Right lobe of liver (tissue), 6 donors: Measurements from ENCODE around the gene SYNGR4. TPM values are rescaled to one million over a fixed set of nuclear protein-coding genes. Genes with fewer than 3 reads are reported as not detected.
"Not testable (repeated sequence)": the region's sequence is repeated elsewhere in the genome, so short reads cannot be mapped to it uniquely, and the experiment has no call there.

Experiments
- ATAC-seq, 4 donors: fragments of 200-7000 bp; cut with Tn5 transposase; one replicate each; pipeline ENCODE4 v1.9.1; 2020; ENCODE audit warnings: mild to moderate bottlenecking in 4 of 4, moderate library complexity in 4 of 4
- DNase-seq, 3 donors: peaks; one replicate each; pipeline ENCODE4 v3.0.0-alpha.2; 2020
- H3K27ac ChIP-seq, 3 donors: fragments of 200-600 bp; one replicate each; pipeline ENCODE4 v1.8.0; 2022
- H3K27me3 ChIP-seq, 2 donors: fragments of 200-600 bp; one replicate each; pipeline ENCODE4 v1.8.0; 2022
- H3K36me3 ChIP-seq, 4 donors: fragments of 200-600 bp; sonication (generic) in 1 of 4; one replicate each; pipeline versions ENCODE4 v1.5.1 to v1.8.0; 2017 to 2022; ENCODE audit warnings: control low read depth in 1 of 4
- H3K4me1 ChIP-seq, 4 donors: fragments of 200-600 bp; sonication (generic) in 1 of 4; one replicate each; pipeline versions ENCODE4 v1.5.1 to v1.8.0; 2017 to 2022; ENCODE audit warnings: control low read depth in 1 of 4
- H3K4me3 ChIP-seq, 3 donors: fragments of 200-600 bp; one replicate each; pipeline ENCODE4 v1.8.0; 2022
- H3K9me3 ChIP-seq, 4 donors: fragments of 200-600 bp; sonication (generic) in 1 of 4; one replicate each; pipeline versions ENCODE4 v1.5.1 to v1.8.0; 2017 to 2022; ENCODE audit warnings: control low read depth in 1 of 4
- POLR2A ChIP-seq: fragments of 450-650 bp; IDR thresholded peaks from one replicate; pipeline ENCODE4 v1.6.1; 2017; ENCODE audit warnings: antibody characterized with exemption, mild to moderate bottlenecking
- WGBS: methylation state at CpG from one replicate; pipeline ENCODE4 v1.1.6; 2018; ENCODE audit warnings: low coverage, low lambda C conversion rate; ENCODE audit not compliant: insufficient coverage; ENCODE audit errors: missing lambda C conversion rate; 5-methylcytosine and 5-hydroxymethylcytosine counted together
- intact Hi-C, 2 donors: fragments of 100-400 bp; cut with DNase I; formaldehyde crosslinking; loops; one replicate each; pipeline versions ENCODE4 v1.11.2 to v1.14.1; 2022
- long read RNA-seq: library from polyadenylated mRNA; unstranded; transcript quantifications from one replicate; pipeline ENCODE4 v2.0.0, GENCODE V29; 2019
- total RNA-seq, 6 experiments: library from RNA; depleted of rRNA in 2 of 6; stranded (reverse); fragments of >200 nt in 2 of 6; fragmentation: NEBNext Ultra II Directional in 3 of 6; extraction: Animal tissue kit (Norgen Biotek cat#: 25700) in 3 of 6; gene quantifications; one replicate each; pipeline versions ENCODE4 v1.1.0 to v1.2.4, GENCODE V29; 2016 to 2023
- TF ChIP-seq, protein P1 (sequence below), 4 donors: fragments of 200-600 bp in 3 of 4; fragments of 450-650 bp in 1 of 4; IDR thresholded peaks; one replicate each; pipeline versions ENCODE4 v1.5.1 to v1.8.0; 2016 to 2022; ENCODE audit warnings: antibody characterized with exemption in 4 of 4, mild to moderate bottlenecking in 2 of 4
- donor health status: DM: no; HTN: yes; CAD: no.
- donor health status: DM: no; HTN: no; CAD: no.
- donor health status: DM: no; HTN: no; CAD: no.
- donor health status: DM: no; HTN: yes; CAD: no.
- donor health status: DM: no; HTN: yes; CAD: no.

The SYNGR4 gene, protein sequence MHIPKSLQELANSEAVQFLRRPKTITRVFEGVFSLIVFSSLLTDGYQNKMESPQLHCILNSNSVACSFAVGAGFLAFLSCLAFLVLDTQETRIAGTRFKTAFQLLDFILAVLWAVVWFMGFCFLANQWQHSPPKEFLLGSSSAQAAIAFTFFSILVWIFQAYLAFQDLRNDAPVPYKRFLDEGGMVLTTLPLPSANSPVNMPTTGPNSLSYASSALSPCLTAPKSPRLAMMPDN
- under 1 TPM in 1 of 6 experiments, not detected in 5; 0.80 TPM for total RNA-seq
- long read RNA-seq = 0 reads

DNA sequence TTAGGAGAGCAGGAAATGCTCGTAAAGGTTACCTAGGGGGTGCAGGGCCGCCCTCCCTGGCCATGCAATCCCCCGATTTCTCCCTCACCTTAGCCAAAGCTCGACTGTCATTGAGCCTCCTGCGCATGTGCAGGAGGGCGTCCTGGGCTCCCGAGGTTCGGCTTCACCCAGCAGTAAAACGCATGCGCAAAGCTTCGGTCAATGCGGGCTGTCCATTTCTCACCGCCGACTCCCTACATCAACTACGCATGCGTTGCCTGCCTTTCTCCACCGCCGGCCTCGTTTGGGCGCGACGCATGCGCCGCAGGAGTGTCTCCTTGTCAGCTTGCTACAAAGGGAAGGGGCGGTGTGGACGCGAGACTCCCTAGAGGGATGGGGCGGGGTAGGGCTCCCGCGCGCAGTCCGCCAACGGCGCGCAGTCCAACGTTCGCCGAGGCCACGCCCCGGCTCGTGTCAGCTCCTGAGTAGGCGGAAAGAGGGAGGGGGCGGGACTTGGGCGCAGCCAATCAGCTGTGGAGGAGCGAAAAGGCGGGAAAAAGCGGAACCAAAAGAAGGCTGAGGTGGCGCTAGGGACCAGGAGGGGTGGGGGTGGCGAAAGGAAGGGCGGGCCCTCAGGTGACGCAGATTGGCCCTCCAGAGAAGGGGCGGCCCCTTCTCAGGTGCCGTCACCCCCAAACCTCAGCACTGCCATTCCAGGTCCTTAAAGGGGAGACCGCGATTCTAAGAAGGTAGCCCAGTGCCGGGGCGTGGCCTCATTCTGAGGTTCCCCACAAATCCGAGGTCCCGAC lies at the start of gene SYNGR4, which contains the start of gene TMEM143:
Gene SYNGR4 (plus strand): TSS at position 558 of the 788 bp plus-strand sequence. CDS start 1,476 bp downstream, outside the sequence.
Gene TMEM143 (minus strand): TSS at position 131 of the 788 bp plus-strand sequence. CDS start 20 bp downstream, at position 111.
- peak; percentile 89 to 94 (median 92) for ATAC-seq
- WGBS = under 1% methylated on average over 41 of the region's 59 CpGs
- peak; percentile 99 to 100 (median 99) for DNase-seq
- H3K36me3 ChIP-seq = no peaks in the 10 kb centered on the region
- intact Hi-C loops = no loop called here
- peak within 1 kb of the TSS; percentile 80 to 93 (median 91) for H3K27ac ChIP-seq
- H3K27me3 ChIP-seq = no peaks in the 10 kb centered on the region
- no peak for TF ChIP-seq POLR2A
- TF ChIP-seq, protein P1, sequence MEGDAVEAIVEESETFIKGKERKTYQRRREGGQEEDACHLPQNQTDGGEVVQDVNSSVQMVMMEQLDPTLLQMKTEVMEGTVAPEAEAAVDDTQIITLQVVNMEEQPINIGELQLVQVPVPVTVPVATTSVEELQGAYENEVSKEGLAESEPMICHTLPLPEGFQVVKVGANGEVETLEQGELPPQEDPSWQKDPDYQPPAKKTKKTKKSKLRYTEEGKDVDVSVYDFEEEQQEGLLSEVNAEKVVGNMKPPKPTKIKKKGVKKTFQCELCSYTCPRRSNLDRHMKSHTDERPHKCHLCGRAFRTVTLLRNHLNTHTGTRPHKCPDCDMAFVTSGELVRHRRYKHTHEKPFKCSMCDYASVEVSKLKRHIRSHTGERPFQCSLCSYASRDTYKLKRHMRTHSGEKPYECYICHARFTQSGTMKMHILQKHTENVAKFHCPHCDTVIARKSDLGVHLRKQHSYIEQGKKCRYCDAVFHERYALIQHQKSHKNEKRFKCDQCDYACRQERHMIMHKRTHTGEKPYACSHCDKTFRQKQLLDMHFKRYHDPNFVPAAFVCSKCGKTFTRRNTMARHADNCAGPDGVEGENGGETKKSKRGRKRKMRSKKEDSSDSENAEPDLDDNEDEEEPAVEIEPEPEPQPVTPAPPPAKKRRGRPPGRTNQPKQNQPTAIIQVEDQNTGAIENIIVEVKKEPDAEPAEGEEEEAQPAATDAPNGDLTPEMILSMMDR (IDR thresholded peaks at IDR 0.05) = no peak
- H3K4me3 ChIP-seq = peak within 1 kb of the TSS; percentile 59 to 65 (median 63)
- H3K4me1 ChIP-seq = peaks cover 0 to 3% (median 0%) of the 10 kb centered on the region in 4 donors
- no peaks in the 10 kb centered on the region for H3K9me3 ChIP-seq

DNA sequence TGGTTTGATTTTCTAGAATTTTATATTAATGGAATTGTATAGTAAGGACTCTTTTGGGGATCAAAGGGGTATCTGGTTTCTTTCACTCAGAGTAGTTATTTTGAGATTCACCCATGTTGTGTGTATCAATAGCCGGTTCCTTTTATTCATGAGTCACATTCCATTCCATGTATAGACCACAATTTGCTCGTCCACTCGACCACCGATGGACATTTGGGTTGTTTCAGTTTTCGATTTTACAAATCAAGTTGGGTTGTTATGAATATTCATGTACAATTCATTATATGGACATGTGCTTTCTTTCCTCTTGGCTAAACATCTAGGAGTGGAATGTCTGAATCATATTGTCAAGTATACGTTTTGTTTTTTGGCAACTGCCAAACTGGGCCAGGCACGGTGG lies 48.5 kb upstream of the SYNGR4 start:
- 53% methylated on average over 7 of the region's 7 CpGs for WGBS
- H3K36me3 ChIP-seq = no peaks in the 10 kb centered on the region
- TF ChIP-seq, protein P1 (IDR thresholded peaks at IDR 0.05) = no peak
- no peak for TF ChIP-seq POLR2A
- intact Hi-C loops = loop anchor here in 1 of 2 donors (10.0 kb wide), 1 partner anchor 289 kb away; the partner anchor contains the start of gene SPACA4
- H3K4me3 ChIP-seq = no peak overlapping the region
- DNase-seq = no peak
- ATAC-seq = no peak
- no peaks in the 10 kb centered on the region for H3K27me3 ChIP-seq
- H3K4me1 ChIP-seq = no peaks in the 10 kb centered on the region
- no peaks in the 10 kb centered on the region for H3K9me3 ChIP-seq
- no peak overlapping the region for H3K27ac ChIP-seq

DNA sequence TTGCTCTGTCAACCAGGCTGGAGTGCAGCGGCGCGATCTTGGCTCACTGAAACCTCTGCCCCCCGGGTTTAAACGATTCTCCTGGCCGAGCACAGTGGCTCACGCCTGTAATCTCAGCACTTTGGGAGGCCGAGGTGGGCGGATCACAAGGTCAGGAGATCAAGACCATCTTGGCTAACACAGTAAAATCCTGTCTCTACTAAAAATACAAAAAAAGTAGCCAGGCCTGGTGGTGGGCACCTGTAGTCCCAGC lies 46.5 kb upstream of the SYNGR4 start:
- ATAC-seq = not testable (repeated sequence)
- 63% methylated on average over 9 of the region's 9 CpGs for WGBS

DNA sequence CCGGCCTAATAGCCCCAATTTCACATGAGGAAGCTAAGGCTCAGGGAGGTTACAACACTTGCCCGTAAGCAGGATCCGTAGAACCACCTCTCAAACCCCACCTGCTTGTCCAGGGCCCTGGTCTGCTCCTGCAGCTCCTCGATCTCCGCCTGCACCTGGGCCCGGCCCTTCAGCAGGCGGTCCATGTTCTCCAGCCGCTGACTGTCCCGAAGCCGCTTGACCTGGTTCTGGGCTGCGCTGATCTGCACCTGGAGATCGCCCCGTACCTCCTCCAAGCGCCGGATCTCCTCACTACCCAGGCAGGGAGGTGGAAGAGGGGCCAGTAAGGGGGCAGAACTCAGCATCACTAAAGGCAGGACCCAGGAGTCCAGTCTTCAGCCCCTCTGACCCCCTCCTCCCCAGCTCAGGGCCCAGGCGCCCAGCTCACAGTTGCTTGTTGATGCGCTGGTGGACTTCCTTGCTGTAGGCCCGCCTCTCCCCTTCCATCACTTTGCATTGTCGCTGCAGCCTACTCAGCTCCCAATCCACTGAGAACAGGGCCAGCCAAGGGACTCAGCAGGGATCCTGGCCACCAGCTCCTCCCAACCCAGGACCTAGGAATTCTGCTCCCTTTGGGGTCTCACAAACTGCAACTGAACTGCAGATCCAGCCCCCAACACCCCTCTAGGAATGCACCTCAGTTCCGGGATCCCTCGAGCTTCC lies 45.7 kb upstream of the SYNGR4 start:
- ATAC-seq = no peak
- no peaks in the 10 kb centered on the region for H3K4me1 ChIP-seq
- intact Hi-C loops = loop anchor here in 1 of 2 donors (10.0 kb wide), 1 partner anchor 286 kb away; the partner anchor contains the start of gene SPACA4
- peak in 2 of 3 donors; percentile 24 to 32 for DNase-seq
- no peaks in the 10 kb centered on the region for H3K36me3 ChIP-seq
- no peak overlapping the region for H3K4me3 ChIP-seq
- no peaks in the 10 kb centered on the region for H3K27me3 ChIP-seq
- WGBS = 93% methylated on average over 5 of the region's 21 CpGs
- H3K27ac ChIP-seq = no peak overlapping the region
- TF ChIP-seq, protein P1 (IDR thresholded peaks at IDR 0.05) = no peak
- no peak for TF ChIP-seq POLR2A
- no peaks in the 10 kb centered on the region for H3K9me3 ChIP-seq

More for the DNA sequence above, 46.5 kb upstream of the SYNGR4 start:
- not testable (repeated sequence) for H3K4me1 ChIP-seq, H3K27ac ChIP-seq, H3K9me3 ChIP-seq, H3K4me3 ChIP-seq, H3K36me3 ChIP-seq, H3K27me3 ChIP-seq
- intact Hi-C loops = loop anchor here in 1 of 2 donors (10.0 kb wide), 1 partner anchor 287 kb away; the partner anchor contains the start of gene SPACA4
- peak in 1 of 3 donors; percentile 6 for DNase-seq
